IMR-90 (cell line): ENCODE data around the gene NTRK2. TPM values are rescaled to one million over a fixed set of nuclear protein-coding genes. Genes with fewer than 3 reads are reported as not detected.

Experiments
- ATAC-seq: fragments of 200-7000 bp; cut with Tn5 transposase; 2 replicates; pipeline ENCODE4 v1.9.1; 2020; ENCODE audit warnings: low read depth, mild to moderate bottlenecking, moderate library complexity
- BruUV-seq: library from RNA; stranded (reverse); fragments of 400-500 nt; replicated peaks from 2 replicates; lab custom pipeline; 2021; lab: Mats Ljungman, UMichigan
- CTCF ChIA-PET: fragments of 300-600 bp; formaldehyde crosslinking; extraction: SDS; loops from one replicate; lab custom pipeline; 2021; ENCODE audit warnings: antibody characterized with exemption; lab: Yijun Ruan, JAX
- POLR2A ChIA-PET: fragments of 300-600 bp; sonication (Branson Sonifier 250); formaldehyde crosslinking; loops from one replicate; lab custom pipeline; 2022; ENCODE audit warnings: antibody characterized with exemption; ENCODE audit not compliant: unreplicated experiment; lab: Charles Lee
- DNase-seq: peaks from one replicate; pipeline ENCODE4 v3.0.0; 2013
- H2AFZ ChIP-seq: replicated peaks from 2 replicates; pipeline ENCODE3; 2013; ENCODE audit warnings: low read length, mild to moderate bottlenecking; ENCODE audit not compliant: poor library complexity
- H2AK5ac ChIP-seq: 2 replicates; pipeline ENCODE4 v1.6.1; 2013; ENCODE audit warnings: low read depth, low read length, inconsistent platforms
- H2AK9ac ChIP-seq: replicated peaks from 2 replicates; pipeline ENCODE3; 2013; ENCODE audit warnings: mild to moderate bottlenecking, low read depth, low read length, moderate library complexity; ENCODE audit not compliant: poor library complexity
- H2BK120ac ChIP-seq: 2 replicates; pipeline ENCODE4 v1.6.1; 2013; ENCODE audit warnings: low read depth, low read length, inconsistent platforms
- H2BK15ac ChIP-seq: 3 replicates; pipeline ENCODE4 v1.6.1; 2013; ENCODE audit warnings: low read depth, low read length, inconsistent platforms
- H2BK20ac ChIP-seq: 2 replicates; pipeline ENCODE4 v1.6.1; 2013; ENCODE audit warnings: low read depth, mild to moderate bottlenecking, inconsistent platforms, low read length, moderate library complexity
- H2BK5ac ChIP-seq: 2 replicates; pipeline ENCODE4 v1.6.1; 2013; ENCODE audit warnings: mild to moderate bottlenecking, low read depth, low read length, inconsistent platforms; ENCODE audit not compliant: poor library complexity, severe bottlenecking
- H3K14ac ChIP-seq: replicated peaks from 2 replicates; pipeline ENCODE4 v1.6.1; 2013; ENCODE audit warnings: low read depth, low read length, inconsistent platforms
- H3K18ac ChIP-seq: 2 replicates; pipeline ENCODE4 v1.6.1; 2013; ENCODE audit warnings: low read depth, low read length, control low read depth
- H3K23ac ChIP-seq: 2 replicates; pipeline ENCODE4 v1.6.1; 2013; ENCODE audit warnings: low read depth, low read length, inconsistent platforms
- H3K27ac ChIP-seq: 2 replicates; pipeline ENCODE4 v1.5.1; 2013; ENCODE audit warnings: mild to moderate bottlenecking, control low read depth, low read length; ENCODE audit not compliant: insufficient read depth
- H3K27me3 ChIP-seq: 2 replicates; pipeline ENCODE4 v1.6.1; 2013; ENCODE audit warnings: low read length; ENCODE audit not compliant: control insufficient read depth, insufficient read depth
- H3K36me3 ChIP-seq: 2 replicates; pipeline ENCODE4 v1.6.1; 2013; ENCODE audit warnings: low read length, mixed read lengths; ENCODE audit not compliant: control insufficient read depth, insufficient read depth
- H3K4ac ChIP-seq: 2 replicates; pipeline ENCODE4 v1.6.1; 2013; ENCODE audit warnings: low read depth, low read length, inconsistent platforms
- H3K4me1 ChIP-seq: 2 replicates; pipeline ENCODE4 v1.6.1; 2013; ENCODE audit warnings: low read length, mixed read lengths; ENCODE audit not compliant: control insufficient read depth, insufficient read depth
- H3K4me2 ChIP-seq: 2 replicates; pipeline ENCODE4 v1.6.1; 2013; ENCODE audit warnings: low read depth, mild to moderate bottlenecking, control low read depth, low read length, moderate library complexity
- H3K4me3 ChIP-seq: 2 replicates; pipeline ENCODE4 v1.5.1; 2013; ENCODE audit warnings: low read depth, mild to moderate bottlenecking, control low read depth, low read length, moderate library complexity; ENCODE audit not compliant: insufficient read depth
- H3K56ac ChIP-seq: 2 replicates; pipeline ENCODE4 v1.6.1; 2013; ENCODE audit warnings: low read length, inconsistent platforms; ENCODE audit not compliant: insufficient read depth; ENCODE audit errors: extremely low read depth
- H3K79me1 ChIP-seq, 2 experiments: 2 replicates each; pipeline ENCODE4 v1.6.1; 2013; ENCODE audit warnings: low read length in 2 of 2, inconsistent platforms in 1 of 2, low read depth in 1 of 2
- H3K9ac ChIP-seq: 2 replicates; pipeline ENCODE4 v1.6.1; 2013; ENCODE audit warnings: low read depth, low read length, control low read depth
- H3K9me1 ChIP-seq: 2 replicates; pipeline ENCODE4 v1.6.1; 2013; ENCODE audit warnings: low read length, inconsistent platforms; ENCODE audit not compliant: insufficient read depth
- H3K9me3 ChIP-seq: 2 replicates; pipeline ENCODE4 v1.6.1; 2013; ENCODE audit warnings: low read length; ENCODE audit not compliant: control insufficient read depth, insufficient read depth
- H4K20me1 ChIP-seq: 2 replicates; pipeline ENCODE4 v1.6.1; 2013; ENCODE audit warnings: low read length, inconsistent platforms; ENCODE audit not compliant: insufficient read depth
- H4K5ac ChIP-seq: 2 replicates; pipeline ENCODE4 v1.6.1; 2013; ENCODE audit warnings: mild to moderate bottlenecking, low read depth, low read length, control low read depth
- H4K8ac ChIP-seq, 2 experiments: 2 replicates each; pipeline ENCODE4 v1.6.1; 2013; ENCODE audit warnings: low read depth in 2 of 2, low read length in 2 of 2, control low read depth in 1 of 2, inconsistent platforms in 1 of 2
- H4K91ac ChIP-seq: 2 replicates; pipeline ENCODE4 v1.6.1; 2013; ENCODE audit warnings: low read depth, low read length, inconsistent platforms; ENCODE audit not compliant: insufficient read depth
- BHLHE40 ChIP-seq: fragments of 150-350 bp; IDR thresholded peaks from 2 replicates; pipeline ENCODE4 v1.6.1; 2016; ENCODE audit warnings: mild to moderate bottlenecking, low read depth, low read length
- CEBPB ChIP-seq: IDR thresholded peaks from 2 replicates; pipeline ENCODE4 v1.6.1; 2012; ENCODE audit warnings: low read depth, low read length, improper control_type of control experiment
- WGBS, 2 experiments: methylation state at CpG; one replicate each; pipeline versions ENCODE4 v1.1.5 to v1.1.7; 2013; ENCODE audit warnings: missing lambda C conversion rate in 2 of 2; ENCODE audit not compliant: insufficient read length in 1 of 2; ENCODE audit errors: extremely low coverage in 2 of 2; 5-methylcytosine and 5-hydroxymethylcytosine counted together
- dilution Hi-C: fragments of 300-500 bp; cut with HindIII; formaldehyde crosslinking; loops from one replicate; pipeline ENCODE4 v1.14.3; 2018; ENCODE audit warnings: low sequenced_read_pairs; ENCODE audit not compliant: unreplicated experiment
- in situ Hi-C: fragments of 300-500 bp; cut with MboI; formaldehyde crosslinking; loops from 3 replicates; pipeline ENCODE4 v1.14.3; 2019; ENCODE audit warnings: low sequenced_read_pairs, inconsistent platforms, mixed read lengths
- intact Hi-C: fragments of 100-400 bp; cut with micrococcal nuclease; formaldehyde crosslinking; loops from 2 replicates; pipeline ENCODE4 v1.10.0; 2022
- polyA plus RNA-seq, 3 experiments: library from polyadenylated mRNA; depleted of rRNA; stranded (reverse); fragments of >200 nt; gene quantifications; 2 replicates each; pipeline ENCODE4 v1.2.3, GENCODE V29; 2012; ENCODE audit warnings: low replicate concordance in 1 of 3
- total RNA-seq: library from RNA; depleted of rRNA; stranded (reverse); fragments of >200 nt; gene quantifications from 2 replicates; pipeline ENCODE4 v1.2.3, GENCODE V29; 2012

NTRK2 gene
- total and polyA plus RNA-seq, 2 of the 4 experiments (the other 2 are of a cell fraction), result under 0.01 to 0.02 TPM

GRCh38 chr9:84815554-84815953, 146.0 kb downstream of the NTRK2 start:
- H3K9me3 ChIP-seq, result peaks cover 6% of the 10 kb centered on the region; the same call in 1 of the 2 replicates
- dilution Hi-C loops, result no loop called here
- H3K36me3 ChIP-seq, result no peaks in the 10 kb centered on the region
- H2AFZ ChIP-seq, result no peak overlapping the region
- intact Hi-C loops, result no loop called here
- H4K91ac ChIP-seq, result no peak overlapping the region
- no peak overlapping the region for H3K27ac ChIP-seq
- POLR2A ChIA-PET, result no interaction called here
- no TSS peak for BruUV-seq
- H3K56ac ChIP-seq, result no peak overlapping the region
- whole genome bisulfite sequencing, 2 experiments, result no CpG with 5 or more reads among the region's 1 CpG
- H2AK5ac ChIP-seq, result no peak overlapping the region
- DNase-seq (no peak), ATAC-seq (no peak)
- H3K4ac ChIP-seq, result no peak overlapping the region
- H4K5ac ChIP-seq, result no peak overlapping the region
- no peaks in the 10 kb centered on the region for H4K20me1 ChIP-seq
- H3K4me1 ChIP-seq, result no peaks in the 10 kb centered on the region
- H3K9ac ChIP-seq, result no peak overlapping the region
- CTCF ChIA-PET, result no interaction called here
- TF ChIP-seq CEBPB, result no peak
- TF ChIP-seq BHLHE40, result no peak
- no peak overlapping the region for H2AK9ac ChIP-seq
- no peaks in the 10 kb centered on the region for H3K9me1 ChIP-seq
- in situ Hi-C loops, result no loop called here
- H2BK20ac ChIP-seq, result no peak overlapping the region
- H3K23ac ChIP-seq, result no peak overlapping the region
- H3K79me1 ChIP-seq, result no peaks in the 10 kb centered on the region
- H3K4me2 ChIP-seq, result no peak overlapping the region
- H2BK5ac ChIP-seq, result no peak overlapping the region
- H2BK15ac ChIP-seq, result no peak overlapping the region
- no peak overlapping the region for H4K8ac ChIP-seq
- no peaks in the 10 kb centered on the region for H3K27me3 ChIP-seq
- no peak overlapping the region for H3K18ac ChIP-seq
- no peak overlapping the region for H3K14ac ChIP-seq
- no peak overlapping the region for H2BK120ac ChIP-seq
- H3K4me3 ChIP-seq, result no peak overlapping the region
